Measurements from ENCODE around the gene VKORC1L1.
"Not testable (repeated sequence)": the region's sequence is repeated elsewhere in the genome, so short reads cannot be mapped to it uniquely, and the experiment has no call there.

The VKORC1L1 gene

DNA sequence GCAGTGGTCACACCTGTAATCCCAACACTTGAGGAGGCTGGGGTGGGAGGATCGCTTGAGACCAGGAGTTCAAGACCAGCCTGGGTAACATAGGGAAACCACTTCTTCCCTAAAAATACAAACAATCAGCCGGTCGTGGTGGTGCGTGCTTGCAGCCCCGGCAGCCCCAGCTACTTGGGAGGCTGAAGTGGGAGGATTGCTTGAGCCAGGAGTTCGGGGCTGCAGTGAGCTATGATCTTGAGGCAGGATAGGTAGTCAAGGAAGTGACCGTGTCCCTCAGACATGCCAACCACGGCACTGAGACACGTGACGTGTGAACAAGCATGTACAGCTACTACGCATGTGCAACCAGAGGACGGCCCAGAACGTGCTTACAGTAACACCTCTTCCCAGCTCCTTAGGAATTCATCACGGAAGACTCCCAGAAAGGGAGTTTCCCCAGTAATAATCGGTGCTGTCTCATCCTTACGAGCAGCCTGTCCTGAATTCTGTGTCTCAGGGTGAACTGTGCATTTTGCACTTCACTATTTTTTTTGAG is 103.9 kb downstream of the VKORC1L1 start:
- no peak overlapping the region for H3K4me3 ChIP-seq (ENCODE audit: low read length)
- no peak for TF ChIP-seq ZNF274 (IDR thresholded peaks at IDR 0.05; ENCODE audit: low read depth, low read length)

DNA sequence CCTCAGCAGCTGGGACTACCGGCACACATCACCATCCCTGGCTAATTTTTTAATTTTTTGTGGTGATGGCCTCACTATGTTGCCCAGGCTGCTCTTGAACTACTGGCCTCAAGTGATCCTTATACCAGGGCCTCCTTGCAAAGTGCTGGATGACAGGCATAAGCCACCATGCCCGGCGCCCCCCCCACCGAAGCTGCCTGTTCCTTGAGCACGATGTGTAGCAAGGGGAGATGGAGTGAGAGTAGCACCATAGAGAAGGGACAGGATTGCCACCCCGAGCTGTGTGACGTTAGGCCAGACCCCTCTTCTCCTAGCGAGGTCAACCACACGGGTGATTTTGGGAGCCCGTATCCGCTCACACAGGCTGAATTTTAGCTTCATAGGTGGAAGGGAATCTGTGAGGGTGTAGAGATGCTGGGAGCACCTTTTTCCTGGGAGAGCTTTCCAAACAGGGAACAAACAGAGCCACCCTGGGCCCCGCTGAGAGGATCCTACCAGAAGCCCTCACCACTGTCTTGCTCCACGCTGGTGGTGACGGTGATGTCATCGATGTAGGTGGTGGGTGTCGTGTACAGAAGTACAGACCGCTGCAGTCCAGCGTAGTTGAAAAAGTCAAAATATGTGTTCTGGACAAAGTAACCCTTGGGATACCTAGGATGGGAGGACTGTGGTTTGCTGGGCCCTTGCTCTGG is 106.2 kb downstream of the VKORC1L1 start:
- no peak overlapping the region for H3K4me3 ChIP-seq (ENCODE audit: low read length)
- no peak for TF ChIP-seq ZNF274 (IDR thresholded peaks at IDR 0.05; ENCODE audit: low read depth, low read length)

- TF ChIP-seq ZNF274 (IDR thresholded peaks at IDR 0.05; ENCODE audit: low read depth, low read length) = no peak
- H3K4me3 ChIP-seq (ENCODE audit: low read length) = no peak overlapping the region; the same call in 1 of the 2 replicates
These were observed 107.0 kb downstream of the VKORC1L1 start for GRCh38 chr7:65979583-65980477.

GRCh38 chr7:65980478-65981250 is 107.8 kb downstream of the VKORC1L1 start:
- no peak for TF ChIP-seq ZNF274 (IDR thresholded peaks at IDR 0.05; ENCODE audit: low read depth, low read length)
- H3K4me3 ChIP-seq (ENCODE audit: low read length) = peak overlapping the region; percentile 90

DNA sequence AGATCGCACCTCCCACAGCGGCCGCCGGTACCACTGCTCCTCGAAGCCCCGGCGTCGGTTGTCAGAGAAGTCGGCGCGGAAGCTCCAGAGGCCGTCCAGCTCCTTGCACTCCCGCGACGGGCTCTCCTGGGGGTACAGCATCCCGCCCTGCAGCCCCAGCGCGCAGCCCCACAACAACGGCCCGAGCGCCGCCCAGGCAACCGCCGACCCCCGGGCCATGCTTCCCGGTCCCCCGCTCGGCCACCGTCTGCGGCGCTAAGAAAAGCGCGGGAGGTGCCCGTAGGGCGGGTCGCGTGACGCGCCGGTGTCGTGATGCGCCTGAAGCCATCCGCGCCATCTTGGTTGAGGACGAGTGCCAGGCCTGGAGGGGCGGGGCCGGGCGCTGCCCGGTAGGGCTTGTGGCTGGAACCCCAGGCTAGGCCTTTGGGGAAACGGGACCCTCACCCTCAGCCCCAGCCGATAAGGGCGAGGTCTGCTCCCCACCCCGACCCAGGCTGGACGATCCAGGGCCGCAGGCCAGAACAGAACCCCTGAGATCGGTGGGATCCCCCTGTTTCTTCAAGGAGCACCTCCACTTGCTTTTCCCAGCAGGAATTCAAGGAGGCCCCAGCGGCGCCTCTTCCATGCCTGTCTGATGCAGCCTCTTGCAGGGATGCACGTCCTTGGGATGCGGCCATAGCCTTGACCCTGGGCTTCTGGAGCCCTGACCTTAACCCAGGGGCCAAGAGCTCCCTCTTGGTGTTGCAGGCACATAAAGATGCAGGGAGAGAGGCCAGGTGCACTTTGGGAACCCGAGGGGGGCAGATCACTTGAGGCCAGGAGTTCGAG is 109.3 kb downstream of the VKORC1L1 start, which contains the start of gene GUSB:
GUSB (minus strand) TSS at position 249 of the 828 bp plus-strand sequence; CDS start at position 219, 30 bp downstream.
- peak within 1 kb of the TSS; percentile 90 for H3K4me3 ChIP-seq (ENCODE audit: low read length)
- no peak for TF ChIP-seq ZNF274 (IDR thresholded peaks at IDR 0.05; ENCODE audit: low read depth, low read length)

- H3K4me3 ChIP-seq (ENCODE audit: low read length) = no peak overlapping the region
These were observed 111.2 kb downstream of the VKORC1L1 start for GRCh38 chr7:65983965-65984658.

DNA sequence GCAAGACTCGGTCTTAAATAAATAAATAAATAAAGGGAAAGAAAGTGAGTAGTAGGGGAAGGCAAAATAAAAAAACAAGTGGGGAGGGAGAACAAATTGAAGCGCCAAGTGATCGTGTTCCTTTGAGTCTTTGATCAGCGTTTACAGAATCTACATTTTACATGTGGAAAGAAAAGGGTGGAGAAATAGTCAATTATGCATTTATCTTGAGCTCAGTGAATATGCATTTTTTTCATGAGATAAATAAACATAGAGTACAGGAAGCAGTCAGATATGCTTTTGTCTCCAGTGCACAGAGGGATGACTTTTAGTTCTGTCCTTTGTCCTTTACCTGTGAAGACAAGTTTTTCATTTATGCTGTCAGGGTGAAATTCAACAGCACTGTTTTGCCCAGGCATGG is 115.2 kb downstream of the VKORC1L1 start:
- no peak for TF ChIP-seq ZNF274 (IDR thresholded peaks at IDR 0.05; ENCODE audit: low read depth, low read length)
- H3K4me3 ChIP-seq (ENCODE audit: low read length) = no peak overlapping the region

More at GRCh38 chr7:65983965-65984658, 111.2 kb downstream of the VKORC1L1 start:
- TF ChIP-seq ZNF274 (IDR thresholded peaks at IDR 0.05; ENCODE audit: low read depth, low read length) = no peak

GRCh38 chr7:65988503-65988902 is 115.6 kb downstream of the VKORC1L1 start:
- not testable (repeated sequence) for H3K4me3 ChIP-seq (ENCODE audit: low read length)

GRCh38 chr7:65989694-65990080 is 116.8 kb downstream of the VKORC1L1 start:
- H3K4me3 ChIP-seq (ENCODE audit: low read length) = no peak overlapping the region

GRCh38 chr7:65991829-65992228 is 119.0 kb downstream of the VKORC1L1 start:
- not testable (repeated sequence) for H3K4me3 ChIP-seq (ENCODE audit: low read length)

More at GRCh38 chr7:65989694-65990080, 116.8 kb downstream of the VKORC1L1 start:
- TF ChIP-seq ZNF274 (IDR thresholded peaks at IDR 0.05; ENCODE audit: low read depth, low read length) = no peak

GRCh38 chr7:65992526-65992925 is 119.7 kb downstream of the VKORC1L1 start:
- H3K4me3 ChIP-seq (ENCODE audit: low read length) = no peak overlapping the region
- no peak for TF ChIP-seq ZNF274 (IDR thresholded peaks at IDR 0.05; ENCODE audit: low read depth, low read length)

DNA sequence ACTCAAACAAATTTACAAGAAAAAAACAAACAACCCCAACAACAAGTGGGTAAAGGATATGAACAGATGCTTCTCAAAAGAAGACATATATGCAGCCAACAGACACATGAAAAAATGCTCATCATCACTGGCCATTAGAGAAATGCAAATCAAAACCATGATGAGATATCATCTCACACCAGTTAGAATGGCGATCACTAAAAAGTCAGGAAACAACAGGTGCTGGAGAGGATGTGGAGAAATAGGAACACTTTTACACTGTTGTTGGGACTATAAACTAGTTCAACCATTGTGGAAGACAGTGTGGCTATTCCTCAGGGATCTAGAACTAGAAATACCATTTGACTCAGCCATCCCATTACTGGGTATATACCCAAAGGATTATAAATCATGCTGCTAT is 122.1 kb downstream of the VKORC1L1 start:
- not testable (repeated sequence) for H3K4me3 ChIP-seq (ENCODE audit: low read length)

GRCh38 chr7:66000823-66001417 is 128.0 kb downstream of the VKORC1L1 start:
- H3K4me3 ChIP-seq (ENCODE audit: low read length) = not testable (repeated sequence)

- H3K4me3 ChIP-seq (ENCODE audit: low read length) = not testable (repeated sequence)
These were observed 132.3 kb downstream of the VKORC1L1 start for GRCh38 chr7:66005115-66005671.

Data from GM08714 (cell line).